ENCODE results near the gene COPZ2.
A peak's percentile ranks its signal among the peaks of the same experiment; 100 is the strongest.
"Not testable (repeated sequence)": the region's sequence is repeated elsewhere in the genome, so short reads cannot be mapped to it uniquely, and the experiment has no call there.

COPZ2 gene

DNA sequence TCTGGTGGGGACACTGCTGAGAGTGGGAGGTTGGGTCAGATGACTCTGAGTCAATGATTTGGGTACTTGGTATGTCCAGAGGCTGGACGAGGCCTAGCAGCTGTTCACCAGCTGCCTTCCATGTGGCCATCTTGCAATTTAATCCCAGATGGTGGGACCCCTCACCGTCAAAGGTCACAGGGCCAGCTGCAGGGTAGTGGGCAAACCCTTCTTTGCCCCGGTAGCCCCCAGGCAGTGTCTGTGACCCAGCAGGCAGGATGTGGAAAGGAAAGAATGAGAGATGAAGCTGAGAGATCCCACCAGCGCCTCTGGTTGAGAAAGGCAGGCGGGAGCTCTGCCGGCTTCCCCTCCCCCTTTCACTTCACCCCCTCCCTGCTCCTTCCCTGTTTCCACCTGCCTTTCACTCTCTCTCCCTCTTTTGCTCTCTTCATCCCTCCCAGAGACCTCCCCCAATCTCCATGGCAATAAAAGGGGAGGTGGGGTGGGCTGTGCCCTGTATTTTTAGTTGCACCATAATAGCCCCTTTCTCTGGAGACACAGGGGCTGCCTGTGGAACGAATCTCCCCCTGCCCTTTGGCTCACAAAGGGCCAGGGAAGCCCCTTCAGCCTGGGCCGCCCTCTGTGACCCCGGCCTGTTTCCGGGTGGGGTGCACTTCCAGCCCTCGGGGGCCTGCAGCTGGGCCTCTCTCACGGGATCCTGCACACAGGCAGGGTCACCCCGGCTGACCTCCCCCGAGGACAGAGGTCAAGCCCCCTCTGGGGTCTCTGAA lies 46.5 kb downstream of the COPZ2 start:
- TF ChIP-seq, protein P1, sequence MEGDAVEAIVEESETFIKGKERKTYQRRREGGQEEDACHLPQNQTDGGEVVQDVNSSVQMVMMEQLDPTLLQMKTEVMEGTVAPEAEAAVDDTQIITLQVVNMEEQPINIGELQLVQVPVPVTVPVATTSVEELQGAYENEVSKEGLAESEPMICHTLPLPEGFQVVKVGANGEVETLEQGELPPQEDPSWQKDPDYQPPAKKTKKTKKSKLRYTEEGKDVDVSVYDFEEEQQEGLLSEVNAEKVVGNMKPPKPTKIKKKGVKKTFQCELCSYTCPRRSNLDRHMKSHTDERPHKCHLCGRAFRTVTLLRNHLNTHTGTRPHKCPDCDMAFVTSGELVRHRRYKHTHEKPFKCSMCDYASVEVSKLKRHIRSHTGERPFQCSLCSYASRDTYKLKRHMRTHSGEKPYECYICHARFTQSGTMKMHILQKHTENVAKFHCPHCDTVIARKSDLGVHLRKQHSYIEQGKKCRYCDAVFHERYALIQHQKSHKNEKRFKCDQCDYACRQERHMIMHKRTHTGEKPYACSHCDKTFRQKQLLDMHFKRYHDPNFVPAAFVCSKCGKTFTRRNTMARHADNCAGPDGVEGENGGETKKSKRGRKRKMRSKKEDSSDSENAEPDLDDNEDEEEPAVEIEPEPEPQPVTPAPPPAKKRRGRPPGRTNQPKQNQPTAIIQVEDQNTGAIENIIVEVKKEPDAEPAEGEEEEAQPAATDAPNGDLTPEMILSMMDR (conservative IDR thresholded peaks at IDR 0.05; ENCODE audit: low read depth, low read length), result no peak
- DNase-seq (ENCODE audit: low read depth), result peak; percentile 27
- H3K4me3 ChIP-seq (ENCODE audit: low read depth, low read length), result no peak overlapping the region

DNA sequence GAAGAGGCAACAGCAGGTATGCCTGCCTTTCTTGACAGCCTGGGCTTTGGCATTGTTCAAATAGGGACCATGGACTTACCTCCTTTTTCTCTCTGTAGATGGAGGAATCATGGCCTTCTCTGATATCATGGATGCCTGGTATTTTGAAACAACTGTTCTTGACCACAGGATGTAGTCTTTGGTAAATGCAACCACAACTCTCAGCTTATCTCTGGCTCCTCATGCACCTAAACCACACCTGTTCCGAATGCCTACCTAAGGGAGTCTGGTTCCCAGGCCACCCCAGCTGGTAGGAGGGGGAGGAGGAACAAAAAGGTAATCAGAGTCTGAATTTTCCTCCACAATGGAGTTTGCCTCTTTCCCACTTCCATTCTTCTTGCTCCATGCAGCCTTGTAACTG lies 47.9 kb downstream of the COPZ2 start:
- no peak for DNase-seq (ENCODE audit: low read depth)
- H3K4me3 ChIP-seq (ENCODE audit: low read depth, low read length), result no peak overlapping the region
- TF ChIP-seq, protein P1 (conservative IDR thresholded peaks at IDR 0.05; ENCODE audit: low read depth, low read length), result no peak

DNA sequence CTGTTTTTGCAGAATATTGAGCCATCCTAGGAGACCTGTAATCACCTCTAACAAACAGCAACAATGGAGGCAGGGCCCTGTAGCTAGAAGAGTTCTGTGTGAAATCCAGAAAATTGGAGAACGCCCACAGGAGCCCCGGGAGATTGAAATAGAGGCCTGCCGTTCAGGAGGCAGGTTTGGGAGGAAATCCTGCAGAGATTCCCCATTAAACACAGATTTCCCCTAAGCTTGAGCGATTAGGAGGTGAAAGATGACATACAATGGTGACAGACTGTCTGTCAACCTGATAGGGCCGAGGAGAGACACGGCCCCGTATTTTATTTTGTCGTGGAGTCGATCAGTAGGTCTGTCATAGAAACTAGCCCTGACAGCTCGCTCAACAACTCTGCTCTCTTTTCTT lies 48.4 kb downstream of the COPZ2 start:
- TF ChIP-seq, protein P1 (conservative IDR thresholded peaks at IDR 0.05; ENCODE audit: low read depth, low read length), result no peak
- H3K4me3 ChIP-seq (ENCODE audit: low read depth, low read length), result no peak overlapping the region
- DNase-seq (ENCODE audit: low read depth), result no peak

DNA sequence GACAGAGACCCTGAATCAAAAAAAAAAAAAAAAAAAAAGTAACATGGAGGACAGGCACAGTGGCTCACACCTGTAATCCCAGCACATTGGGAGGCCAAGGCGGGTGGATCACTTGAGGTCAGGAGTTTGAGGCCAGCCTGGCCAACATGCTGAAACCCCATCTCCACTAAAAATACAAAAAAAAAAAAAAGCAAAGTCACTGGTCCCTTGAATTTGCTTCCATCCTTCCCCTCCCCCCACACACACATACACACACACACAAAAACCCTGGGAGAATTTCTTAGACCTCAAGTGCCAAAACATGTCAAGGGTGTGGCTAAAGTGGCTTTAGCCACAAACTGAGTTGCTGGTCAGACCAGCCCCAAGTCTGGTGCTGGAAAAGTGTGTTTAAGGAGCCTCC lies 49.2 kb downstream of the COPZ2 start:
- H3K4me3 ChIP-seq (ENCODE audit: low read depth, low read length); DNase-seq (ENCODE audit: low read depth): not testable (repeated sequence)

DNA sequence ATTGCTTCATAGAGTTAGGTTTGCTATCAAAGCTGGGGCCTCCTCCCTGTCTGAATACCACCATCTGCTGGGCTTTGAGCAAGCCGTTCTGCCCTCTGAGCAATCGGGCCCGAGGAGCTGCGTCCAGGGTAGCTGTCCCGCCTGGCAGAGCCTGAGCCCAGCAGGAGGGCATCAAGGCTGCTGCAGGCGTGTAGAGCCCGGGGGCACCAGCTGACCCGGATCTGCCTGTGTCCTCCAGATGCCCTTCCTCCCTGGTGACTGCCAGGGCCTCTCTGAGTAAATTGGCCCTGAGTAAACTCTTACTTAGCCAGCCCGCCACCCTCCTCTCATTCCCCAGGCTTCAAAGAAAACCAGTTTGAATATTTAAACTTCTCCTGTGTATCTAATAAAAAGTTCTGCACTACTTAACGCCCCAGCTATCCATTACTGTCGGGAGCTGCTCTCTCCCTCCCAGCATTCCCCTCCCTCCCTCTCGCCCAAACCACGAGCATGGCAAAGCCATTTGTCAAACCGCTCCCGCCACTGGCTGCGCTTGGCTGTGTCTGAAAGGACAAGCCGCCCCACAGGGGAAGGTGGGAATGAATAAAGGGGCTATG lies 50.3 kb downstream of the COPZ2 start:
- no peak for DNase-seq (ENCODE audit: low read depth)
- TF ChIP-seq, protein P1 (conservative IDR thresholded peaks at IDR 0.05; ENCODE audit: low read depth, low read length), result no peak
- H3K4me3 ChIP-seq (ENCODE audit: low read depth, low read length), result no peak overlapping the region

DNA sequence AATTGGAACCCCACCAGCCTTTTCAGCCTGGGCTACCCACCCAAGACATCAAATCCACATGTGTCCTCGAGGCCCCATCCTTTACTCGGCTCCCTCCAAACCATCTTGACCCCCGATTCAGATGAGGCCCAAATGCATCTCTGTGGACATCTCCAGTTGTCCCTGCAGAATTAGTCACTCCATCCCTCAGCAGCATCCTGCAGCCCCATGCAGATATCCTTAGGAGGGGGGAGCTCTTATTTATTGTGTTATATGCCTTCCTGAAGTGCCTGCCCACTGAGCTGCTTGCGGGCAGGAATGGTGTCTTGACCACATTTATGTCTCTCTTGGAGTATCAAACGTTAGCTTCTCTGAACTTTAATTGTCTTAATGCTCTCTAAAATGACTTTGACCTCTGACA lies 51.1 kb downstream of the COPZ2 start:
- no peak for DNase-seq (ENCODE audit: low read depth)
- TF ChIP-seq, protein P1 (conservative IDR thresholded peaks at IDR 0.05; ENCODE audit: low read depth, low read length), result no peak
- no peak overlapping the region for H3K4me3 ChIP-seq (ENCODE audit: low read depth, low read length)

DNA sequence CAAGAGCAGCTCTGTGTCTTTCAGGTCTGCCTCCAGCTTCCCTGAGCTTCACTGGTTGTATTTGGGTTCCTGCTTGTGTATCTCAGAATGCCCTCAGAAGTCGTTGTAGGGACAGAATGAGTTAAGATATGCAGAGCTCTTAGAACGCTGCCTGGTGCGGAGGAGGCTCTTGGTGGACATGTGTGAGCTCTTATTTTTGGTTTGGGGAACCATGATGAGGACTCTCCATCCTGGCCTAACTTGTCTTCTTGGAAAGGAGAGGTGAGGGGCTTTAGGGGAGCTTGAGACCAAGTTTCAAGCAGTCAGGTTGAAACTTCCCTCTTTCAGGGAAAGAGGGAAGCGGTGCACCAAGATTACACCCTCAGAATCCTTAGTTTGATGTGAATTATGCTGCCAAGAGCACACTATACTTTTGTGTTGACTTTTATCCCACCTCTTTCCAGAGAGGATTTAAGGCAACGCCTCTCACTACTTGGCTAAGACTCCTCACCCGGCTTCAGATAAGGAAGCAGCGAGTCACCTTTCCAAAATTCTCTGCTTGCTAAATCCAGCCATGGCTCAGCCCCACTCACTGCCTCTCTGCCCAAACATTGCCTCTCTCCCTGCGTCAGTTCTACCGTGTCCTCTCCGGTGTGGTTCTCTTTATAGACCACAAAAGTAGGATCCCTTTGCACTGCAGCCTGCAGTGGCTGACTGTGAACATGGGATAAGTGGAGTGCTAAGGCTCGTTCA lies 53.9 kb downstream of the COPZ2 start:
- TF ChIP-seq, protein P1 (conservative IDR thresholded peaks at IDR 0.05; ENCODE audit: low read depth, low read length), result no peak
- no peak overlapping the region for H3K4me3 ChIP-seq (ENCODE audit: low read depth, low read length)
- DNase-seq (ENCODE audit: low read depth), result no peak

All from choroid plexus epithelial cell (primary cell).